SH-SY5Y (cell line): Measurements from ENCODE around the gene TTC13.

Experiments
- GATA2 ChIP-seq: IDR thresholded peaks from 2 replicates; pipeline ENCODE4 v1.6.1; 2011; ENCODE audit warnings: mild to moderate bottlenecking, low read depth, low read length
- GATA3 ChIP-seq: IDR thresholded peaks from 2 replicates; pipeline ENCODE4 v1.6.1; 2011; ENCODE audit warnings: low read depth, mild to moderate bottlenecking, low read length, moderate library complexity

TTC13 gene

DNA sequence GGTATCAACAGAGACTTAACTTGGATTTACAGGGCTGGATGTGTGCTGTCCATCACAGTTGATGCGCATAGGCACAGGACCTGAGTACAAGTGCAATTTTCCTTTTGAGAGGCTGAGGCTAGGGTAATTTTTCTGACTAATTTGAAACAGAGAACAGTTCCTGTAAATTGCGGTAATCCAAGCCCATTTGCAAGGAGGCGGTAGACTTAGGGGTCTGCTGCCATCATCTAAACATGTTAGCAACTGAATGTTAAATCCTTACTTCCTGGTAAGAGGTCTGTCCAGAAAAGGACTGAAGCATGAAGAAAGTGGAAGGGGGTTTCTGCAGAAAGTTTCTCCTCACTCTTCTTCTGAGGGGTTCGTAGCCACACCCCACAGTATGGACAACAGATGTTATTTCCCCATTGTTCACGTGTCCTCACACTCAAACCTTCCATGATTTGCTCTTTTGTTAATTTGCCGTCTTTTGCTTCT lies 86.6 kb downstream of the TTC13 start:
- TF ChIP-seq GATA2: no peak
- TF ChIP-seq GATA3: no peak

DNA sequence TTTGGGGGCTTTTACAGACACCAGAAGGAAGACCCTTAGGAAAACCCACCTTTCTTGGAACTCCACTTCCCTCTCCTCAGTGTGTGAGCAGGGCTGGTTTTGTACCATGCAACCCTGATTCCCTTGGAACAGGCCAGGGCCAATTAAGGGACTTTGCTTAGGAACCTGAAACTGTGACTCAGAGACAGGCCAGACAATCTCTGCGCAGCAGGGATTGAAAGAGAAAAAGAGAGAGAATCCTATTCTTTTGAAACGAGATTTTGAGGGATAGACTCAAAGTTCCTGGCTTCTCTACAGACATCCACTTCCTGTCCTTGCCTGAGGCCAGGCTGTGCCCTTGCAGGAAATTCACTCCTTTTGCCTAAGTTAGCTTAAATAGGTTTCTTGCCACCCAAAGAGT lies 87.2 kb downstream of the TTC13 start:
- TF ChIP-seq GATA3: no peak
- TF ChIP-seq GATA2: no peak

DNA sequence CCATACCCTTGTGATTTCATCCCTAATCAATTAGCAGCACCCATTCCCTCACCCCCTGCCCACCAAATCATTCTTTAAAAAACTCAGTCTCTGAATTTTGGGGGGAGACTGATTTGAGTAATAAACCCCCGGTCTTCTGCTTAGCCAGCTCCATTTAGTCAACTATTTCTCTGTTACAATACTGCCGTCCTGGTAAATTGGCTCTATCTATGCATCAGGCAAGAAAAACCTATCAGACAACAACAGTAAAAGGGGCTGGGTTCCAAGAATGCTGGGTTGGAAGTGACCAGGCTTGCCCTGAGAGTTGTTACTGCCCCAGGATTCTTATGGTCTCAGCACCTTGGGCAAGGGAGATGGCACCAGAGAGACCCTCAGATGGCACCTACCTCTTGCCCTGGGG lies 94.0 kb downstream of the TTC13 start:
- TF ChIP-seq GATA3 (no peak), GATA2 (no peak)

DNA sequence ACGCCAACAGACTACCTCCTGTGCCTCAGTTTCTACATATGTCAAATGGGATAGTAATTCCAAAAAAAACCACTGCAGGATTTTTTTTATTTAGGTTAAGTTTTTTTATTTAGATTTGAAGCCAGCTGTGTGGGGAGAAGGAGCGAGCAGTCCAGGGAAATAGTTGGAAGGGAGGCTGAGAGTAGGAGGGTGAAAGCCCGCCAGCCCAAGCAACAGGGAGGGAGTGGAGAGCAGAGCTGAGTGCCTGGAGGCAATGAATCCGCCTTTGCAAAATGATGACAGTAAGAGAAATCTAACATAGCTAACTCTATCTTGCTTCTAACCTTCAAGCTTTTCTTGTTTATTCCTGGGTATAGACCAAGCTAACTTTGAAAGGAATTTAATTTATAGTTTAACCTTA lies 94.7 kb downstream of the TTC13 start:
- TF ChIP-seq GATA3: no peak
- TF ChIP-seq GATA2: no peak

DNA sequence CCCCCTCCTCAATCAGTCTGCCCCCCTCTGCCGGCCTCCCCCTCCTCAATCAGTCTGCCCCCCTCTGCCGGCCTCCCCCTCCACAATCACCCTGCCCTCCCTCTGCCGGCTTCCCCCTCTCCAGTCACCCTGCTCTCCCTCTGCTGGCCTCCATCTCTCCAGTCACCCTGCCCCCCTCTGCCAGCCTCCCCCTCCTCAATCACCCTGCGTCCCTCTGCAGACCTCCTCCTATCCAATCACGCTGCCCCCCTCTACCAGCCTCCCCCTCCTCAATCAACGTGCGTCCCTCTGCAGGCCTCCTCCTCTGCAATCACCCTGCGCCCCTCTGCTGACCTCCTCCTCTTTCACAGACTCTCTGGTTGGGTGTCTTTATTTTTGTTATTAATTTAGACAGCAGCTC lies 98.9 kb downstream of the TTC13 start:
- TF ChIP-seq GATA3: no peak
- no peak for TF ChIP-seq GATA2

DNA sequence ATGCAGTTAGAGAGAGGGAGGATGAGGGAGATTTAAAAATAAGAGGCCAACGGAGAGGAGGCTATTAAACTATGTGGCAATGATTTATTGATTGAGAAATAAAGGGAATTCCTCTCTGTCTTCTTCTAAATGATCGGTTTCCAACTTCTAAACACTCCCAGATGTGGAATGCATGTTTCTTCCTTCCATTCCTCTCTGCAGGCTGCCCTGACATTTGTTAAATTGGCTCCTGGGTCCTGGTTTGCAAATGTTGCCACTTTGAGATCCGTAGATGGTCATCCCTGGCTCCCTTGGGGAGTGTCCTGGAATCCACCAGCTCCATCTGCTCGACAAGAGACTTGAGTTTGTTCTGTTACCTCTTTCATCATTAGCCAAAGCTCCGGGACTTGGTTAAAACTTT lies 100.1 kb downstream of the TTC13 start:
- no peak for TF ChIP-seq GATA2
- no peak for TF ChIP-seq GATA3

- TF ChIP-seq GATA3 (no peak), GATA2 (no peak)
These were observed 100.6 kb downstream of the TTC13 start for GRCh38 chr1:230877924-230878590.

DNA sequence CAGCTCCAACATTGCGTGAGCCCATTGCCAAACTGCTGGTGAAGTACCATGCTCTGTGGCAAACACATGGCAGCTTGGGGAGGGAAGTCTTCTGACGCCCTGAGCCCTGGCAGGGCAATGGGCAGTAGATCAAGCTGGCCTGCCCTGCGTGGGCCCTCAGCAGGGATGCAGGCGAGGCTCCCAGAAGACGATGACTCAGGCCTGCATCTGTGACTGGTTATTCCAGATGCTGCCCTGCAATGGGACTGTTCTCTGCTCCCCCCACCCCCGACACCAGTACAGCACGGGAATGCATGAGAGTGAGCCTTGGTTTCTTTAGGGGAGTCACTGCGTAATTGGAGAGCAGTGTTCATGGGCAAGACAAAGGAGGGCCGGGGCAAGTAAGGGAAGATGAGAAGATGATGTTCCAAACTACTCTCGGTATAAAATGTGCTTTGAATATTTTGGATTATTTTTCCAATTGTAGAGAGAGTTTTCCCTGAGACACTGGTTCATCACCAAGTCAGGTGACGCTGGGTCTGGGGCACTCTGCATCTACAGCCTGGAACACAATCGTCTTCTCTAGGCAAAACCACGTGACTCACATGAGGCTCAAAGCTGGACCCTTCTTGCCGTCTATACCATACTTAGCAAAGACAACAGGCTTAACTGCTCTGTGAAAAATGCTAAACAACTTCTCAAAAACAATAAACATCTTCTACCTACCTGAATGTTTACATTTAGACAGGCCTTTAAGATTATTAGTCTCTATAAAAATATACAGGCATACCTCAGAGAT lies 101.3 kb downstream of the TTC13 start:
- TF ChIP-seq GATA2 (no peak), GATA3 (no peak)

- TF ChIP-seq GATA3 (no peak), GATA2 (no peak)
These were observed 102.0 kb downstream of the TTC13 start for GRCh38 chr1:230876660-230877059.

- no peak for TF ChIP-seq GATA3
- TF ChIP-seq GATA2: no peak
These were observed 103.3 kb downstream of the TTC13 start for GRCh38 chr1:230875370-230875769.

DNA sequence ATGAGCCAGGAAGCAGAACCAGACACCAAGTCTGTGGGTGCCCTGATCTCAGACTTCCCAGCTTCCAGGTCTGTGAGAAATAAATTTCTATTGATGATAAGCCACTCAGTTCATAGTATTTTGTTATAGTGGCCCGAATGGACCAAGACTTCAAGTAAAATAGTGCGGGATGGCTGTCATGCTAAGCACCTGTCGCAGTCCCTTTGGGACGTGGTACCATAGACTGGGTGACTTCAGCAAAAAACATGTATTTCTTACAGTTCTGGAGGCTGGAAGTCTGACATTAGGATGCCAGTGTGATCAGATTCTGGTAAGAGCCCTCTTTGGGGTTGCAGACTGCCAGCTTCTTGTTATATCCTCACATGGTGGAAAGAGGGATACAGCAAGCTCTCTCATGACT lies 107.7 kb downstream of the TTC13 start:
- TF ChIP-seq GATA3 (no peak), GATA2 (no peak)

GRCh38 chr1:230869500-230869899 lies 109.2 kb downstream of the TTC13 start:
- TF ChIP-seq GATA2: no peak
- TF ChIP-seq GATA3: no peak

- TF ChIP-seq GATA3: no peak
- TF ChIP-seq GATA2: no peak
These were observed 109.8 kb downstream of the TTC13 start for GRCh38 chr1:230868736-230869385.

DNA sequence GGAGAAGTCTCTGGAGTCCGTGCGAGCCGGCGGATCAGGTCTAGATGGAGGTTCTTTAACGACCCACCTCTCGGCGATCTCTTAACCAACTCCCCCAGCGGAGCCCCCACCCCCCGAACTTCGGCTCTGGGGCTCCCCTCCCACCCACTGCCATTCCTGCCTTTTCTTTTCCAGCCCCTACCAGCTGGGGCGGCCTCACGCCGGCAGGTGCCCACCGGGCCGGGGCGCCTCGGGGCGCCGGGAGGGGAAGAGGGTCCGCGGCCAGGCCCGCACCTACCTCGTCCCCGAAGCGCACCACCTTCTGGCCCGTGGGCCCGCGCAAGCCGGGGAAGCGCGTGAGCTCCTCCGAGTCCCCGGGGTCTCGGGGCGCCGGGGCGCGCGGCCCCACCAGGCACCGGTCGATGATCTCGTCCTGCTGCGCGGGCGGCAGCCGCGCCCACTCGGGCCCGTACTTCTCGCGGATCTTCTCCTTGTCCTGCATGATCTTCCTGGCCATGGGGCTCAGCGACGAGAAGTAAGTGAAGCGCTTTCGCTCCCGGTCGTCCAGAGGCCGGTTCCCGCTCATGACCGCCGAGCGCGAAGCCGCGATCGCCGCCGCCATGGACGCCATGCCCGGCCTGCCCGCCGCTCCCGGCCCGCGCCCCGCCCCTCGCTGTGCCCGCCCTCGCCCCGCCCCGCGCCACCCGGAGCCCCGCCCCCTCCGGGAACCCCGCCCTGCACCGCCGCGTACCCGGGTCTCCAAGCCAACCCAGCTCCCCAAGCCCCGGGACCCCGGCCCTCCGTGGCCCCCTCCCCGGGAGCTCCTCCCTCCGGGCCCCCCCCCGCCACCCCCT lies 110.5 kb downstream of the TTC13 start, which contains the start of gene C1orf198:
Gene C1orf198, minus strand, starts transcription at position 619 of the 833 bp plus-strand sequence. Its CDS starts 9 bp downstream, at position 610.
- TF ChIP-seq GATA3: no peak
- no peak for TF ChIP-seq GATA2
